Omental fat pad (tissue), 4 donors: Measurements from ENCODE around the gene SLC39A11. TPM values are rescaled to one million over a fixed set of nuclear protein-coding genes. Genes with fewer than 3 reads are reported as not detected.
"Not testable (repeated sequence)": the region's sequence is repeated elsewhere in the genome, so short reads cannot be mapped to it uniquely, and the experiment has no call there.

Experiments
- ATAC-seq: fragments of 150-250 bp; one replicate; pipeline ENCODE4 v1.9.1; 2016; ENCODE audit warnings: mild to moderate bottlenecking, moderate library complexity; ENCODE audit not compliant: low FRiP score
- DNase-seq: peaks from one replicate; pipeline ENCODE4 v3.0.0-alpha.2; 2019; ENCODE audit warnings: low spot score
- total RNA-seq, 4 donors: library from RNA; depleted of rRNA; stranded (reverse); fragments of >200 nt; gene quantifications; one replicate each; pipeline ENCODE4 v1.1.0, GENCODE V29; 2016
- TF ChIP-seq, protein P1 (sequence below), 3 donors: fragments of 450-650 bp; IDR thresholded peaks; one replicate each; pipeline ENCODE4 v1.5.1; 2016 to 2017; ENCODE audit warnings: antibody characterized with exemption in 3 of 3, mild to moderate bottlenecking in 3 of 3, moderate library complexity in 2 of 3

Gene SLC39A11
- total RNA-seq, 4 donors from 2014 or later, result 18.8 to 42.4 (median 31.3) TPM

DNA sequence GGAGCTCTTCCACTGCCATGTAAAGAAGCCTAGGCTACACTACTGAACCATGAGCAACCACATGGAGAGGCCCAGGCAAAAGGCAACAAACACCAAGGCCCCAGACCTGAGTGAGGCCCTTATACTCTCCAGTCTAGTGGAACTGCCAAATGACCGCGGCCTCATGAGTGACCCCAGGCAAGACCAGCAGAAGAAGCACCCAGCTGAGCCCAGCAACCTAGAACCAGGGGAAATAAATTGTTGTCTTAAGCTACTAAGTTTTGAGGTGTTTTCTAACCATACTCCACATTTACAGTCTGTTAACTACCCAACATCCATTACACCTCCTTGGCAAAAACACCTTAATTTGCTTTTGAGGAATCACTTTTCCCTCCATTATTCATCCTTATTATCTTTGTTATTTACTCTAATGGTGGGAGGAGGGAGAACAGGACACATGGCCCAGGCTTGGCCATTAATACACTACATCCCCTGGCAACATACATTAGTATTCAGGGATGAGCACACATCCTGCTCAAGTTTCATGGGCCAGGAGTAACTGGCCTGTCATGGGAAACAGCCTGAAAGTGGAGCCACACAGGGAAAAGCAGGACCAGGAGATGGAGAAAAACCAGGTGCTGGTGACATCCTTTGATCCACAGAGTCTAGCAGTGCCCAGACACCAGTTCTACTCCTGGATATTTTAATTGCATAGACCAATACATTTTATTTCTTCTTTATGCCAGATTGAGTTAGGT is 26.2 kb downstream of the SLC39A11 start:
- ATAC-seq (no peak), DNase-seq (no peak)
- TF ChIP-seq, protein P1, sequence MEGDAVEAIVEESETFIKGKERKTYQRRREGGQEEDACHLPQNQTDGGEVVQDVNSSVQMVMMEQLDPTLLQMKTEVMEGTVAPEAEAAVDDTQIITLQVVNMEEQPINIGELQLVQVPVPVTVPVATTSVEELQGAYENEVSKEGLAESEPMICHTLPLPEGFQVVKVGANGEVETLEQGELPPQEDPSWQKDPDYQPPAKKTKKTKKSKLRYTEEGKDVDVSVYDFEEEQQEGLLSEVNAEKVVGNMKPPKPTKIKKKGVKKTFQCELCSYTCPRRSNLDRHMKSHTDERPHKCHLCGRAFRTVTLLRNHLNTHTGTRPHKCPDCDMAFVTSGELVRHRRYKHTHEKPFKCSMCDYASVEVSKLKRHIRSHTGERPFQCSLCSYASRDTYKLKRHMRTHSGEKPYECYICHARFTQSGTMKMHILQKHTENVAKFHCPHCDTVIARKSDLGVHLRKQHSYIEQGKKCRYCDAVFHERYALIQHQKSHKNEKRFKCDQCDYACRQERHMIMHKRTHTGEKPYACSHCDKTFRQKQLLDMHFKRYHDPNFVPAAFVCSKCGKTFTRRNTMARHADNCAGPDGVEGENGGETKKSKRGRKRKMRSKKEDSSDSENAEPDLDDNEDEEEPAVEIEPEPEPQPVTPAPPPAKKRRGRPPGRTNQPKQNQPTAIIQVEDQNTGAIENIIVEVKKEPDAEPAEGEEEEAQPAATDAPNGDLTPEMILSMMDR (IDR thresholded peaks at IDR 0.05), result no peak

DNA sequence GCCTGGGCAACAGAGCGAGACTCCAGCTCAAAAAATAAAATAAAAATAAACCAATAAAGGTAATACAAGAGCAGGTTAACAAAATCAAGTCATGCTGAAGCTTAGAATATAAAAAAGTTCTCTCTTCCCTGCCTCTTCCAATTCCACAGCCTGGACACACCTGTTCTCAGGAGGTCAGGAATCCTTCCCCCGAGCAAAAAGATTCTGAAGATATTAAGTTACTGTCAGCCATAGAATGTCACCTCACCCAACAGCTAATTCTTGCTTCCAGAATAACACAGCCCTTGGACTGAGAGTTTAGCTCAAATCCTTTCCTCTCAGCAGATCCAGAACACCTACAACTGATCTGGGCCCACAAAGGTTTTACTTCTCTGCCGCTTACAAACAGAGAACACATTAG is 27.1 kb downstream of the SLC39A11 start:
- TF ChIP-seq, protein P1 (IDR thresholded peaks at IDR 0.05), result no peak
- DNase-seq (no peak), ATAC-seq (no peak)

DNA sequence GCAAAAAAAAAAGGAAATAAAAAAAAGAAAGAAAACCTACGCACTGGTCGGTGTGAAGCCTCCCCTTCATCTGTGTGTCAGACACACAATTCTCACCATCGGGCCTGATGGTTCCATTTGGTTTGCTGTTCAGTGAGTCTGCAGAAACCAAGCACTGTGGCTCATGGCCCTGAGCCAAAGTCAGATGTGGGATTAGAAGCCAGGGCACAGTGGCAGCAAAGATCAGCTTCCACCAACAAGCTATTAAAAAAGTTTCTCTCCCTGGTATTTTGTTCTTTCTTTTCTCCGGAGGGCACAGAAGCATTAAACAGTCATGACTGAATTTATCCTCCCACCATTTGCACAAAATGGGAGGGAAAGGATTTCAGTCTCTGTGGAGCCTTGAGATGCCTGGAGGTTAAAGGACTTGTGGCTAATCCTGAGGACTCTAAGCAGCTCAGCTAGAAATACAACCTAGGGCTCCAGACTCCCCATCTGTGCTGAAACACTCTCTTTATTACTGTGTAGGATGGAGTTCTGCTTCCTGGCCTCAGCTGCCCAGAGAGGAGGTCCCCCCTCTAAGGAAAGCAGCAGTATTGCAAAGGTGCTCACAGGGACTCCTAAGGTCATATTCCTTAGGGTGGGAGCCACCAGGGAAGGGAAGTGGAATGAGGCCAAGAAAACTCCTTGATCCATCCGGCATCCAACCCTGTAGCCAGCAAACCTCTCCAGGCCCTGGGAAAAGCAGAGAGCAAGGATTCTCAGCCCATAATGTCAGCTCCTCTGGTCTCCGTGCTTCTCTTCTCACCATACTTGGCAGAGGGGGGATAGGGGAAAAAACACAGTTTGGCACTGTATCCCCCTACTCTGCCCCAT is 28.2 kb downstream of the SLC39A11 start:
- TF ChIP-seq, protein P1 (IDR thresholded peaks at IDR 0.05), result no peak
- ATAC-seq (no peak), DNase-seq (no peak)

DNA sequence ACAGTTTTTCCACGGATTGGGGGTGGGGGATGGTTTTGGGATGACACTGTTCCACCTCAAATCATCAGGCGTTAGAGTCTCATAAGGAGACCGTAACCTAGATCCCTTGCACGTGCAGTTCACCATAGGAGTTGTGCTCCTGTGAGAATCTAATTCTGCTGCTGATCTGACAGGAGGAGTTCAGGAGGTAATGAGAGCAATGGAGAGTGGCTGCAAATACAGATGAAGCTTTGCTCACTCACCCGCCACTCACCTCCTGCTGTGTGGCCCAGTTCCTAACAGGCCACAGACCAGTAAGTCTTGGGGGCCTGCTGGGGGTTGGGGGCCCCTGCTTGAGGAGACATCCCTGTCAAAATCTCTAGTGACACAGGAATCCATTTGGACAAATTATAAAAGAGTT is 29.8 kb downstream of the SLC39A11 start:
- no peak for ATAC-seq

DNA sequence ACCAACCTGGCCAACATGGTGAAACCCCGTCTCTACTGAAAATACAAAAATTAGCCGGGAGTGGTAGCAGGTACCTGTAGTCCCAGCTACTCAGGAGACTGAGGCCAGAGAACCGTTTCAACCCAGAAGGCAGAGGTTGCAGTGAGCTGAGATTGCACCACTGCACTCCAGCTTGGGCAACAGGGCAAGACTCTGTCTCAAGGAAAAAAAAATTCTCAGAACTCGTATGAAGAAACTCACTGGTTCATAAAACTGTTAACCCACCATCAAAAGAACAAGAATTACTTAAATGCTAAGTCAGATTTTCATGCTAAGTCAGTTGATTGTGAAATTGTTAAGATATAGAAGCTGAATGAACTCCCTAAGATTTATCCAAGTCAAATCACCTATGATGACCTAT is 31.3 kb downstream of the SLC39A11 start:
- DNase-seq, result no peak
- no peak for ATAC-seq
- TF ChIP-seq, protein P1 (IDR thresholded peaks at IDR 0.05), result no peak

More for the DNA sequence above, 29.8 kb downstream of the SLC39A11 start:
- TF ChIP-seq, protein P1 (IDR thresholded peaks at IDR 0.05), result no peak
- DNase-seq, result no peak

DNA sequence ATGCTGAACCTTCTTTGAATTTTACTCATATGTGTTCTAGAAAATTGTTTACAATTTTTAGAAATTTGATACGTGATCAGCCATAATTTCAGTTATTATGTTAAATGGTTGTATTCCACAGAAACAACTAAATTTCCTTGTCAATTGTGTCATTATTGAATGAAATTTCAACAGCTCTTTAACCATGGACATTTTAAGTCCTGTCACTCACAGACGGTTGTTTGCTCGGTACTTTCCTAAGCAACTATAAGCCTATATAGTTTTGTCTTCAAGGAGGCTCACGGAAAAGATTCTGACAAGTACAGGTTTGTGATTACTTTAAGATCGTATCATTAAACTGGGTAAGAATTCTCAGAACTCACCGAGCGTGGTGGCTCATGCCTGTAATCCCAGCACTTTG is 31.8 kb downstream of the SLC39A11 start:
- ATAC-seq, result no peak
- DNase-seq, result no peak
- TF ChIP-seq, protein P1 (IDR thresholded peaks at IDR 0.05), result no peak

DNA sequence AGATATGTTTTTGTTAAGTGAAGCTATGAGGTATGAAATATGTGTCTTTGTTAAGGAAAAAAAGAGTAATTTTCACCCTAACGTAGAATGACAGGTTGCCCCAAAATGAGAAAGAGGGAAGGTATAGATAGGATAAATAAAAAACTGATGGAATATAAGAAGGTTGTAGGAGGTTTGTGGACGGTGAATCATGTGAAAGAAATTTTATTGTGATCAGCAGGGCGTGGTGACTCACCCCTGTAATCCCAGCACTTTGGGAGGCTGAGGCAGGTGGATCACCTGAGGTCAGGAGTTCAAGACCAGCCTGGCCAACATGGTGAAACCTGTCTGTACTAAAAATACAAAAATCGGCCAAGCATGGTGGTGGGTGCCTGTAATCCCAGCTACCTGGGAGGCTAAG is 32.8 kb downstream of the SLC39A11 start:
- ATAC-seq, DNase-seq: not testable (repeated sequence)
